Muscle of leg (tissue), 11 donors: ENCODE results near the gene DOHH. TPM values are rescaled to one million over a fixed set of nuclear protein-coding genes. Genes with fewer than 3 reads are reported as not detected.

Experiments used
- DNase-seq: peaks from one replicate; pipeline ENCODE4 v3.0.0; 2013
- H3K27ac ChIP-seq: one replicate; pipeline ENCODE4 v1.5.1; 2013; ENCODE audit warnings: mild to moderate bottlenecking, low read length, control low read depth
- H3K27me3 ChIP-seq: one replicate; pipeline ENCODE4 v1.6.1; 2013; ENCODE audit warnings: low read length; ENCODE audit not compliant: control insufficient read depth, insufficient read depth
- H3K36me3 ChIP-seq: one replicate; pipeline ENCODE4 v1.6.1; 2013; ENCODE audit warnings: low read length; ENCODE audit not compliant: control insufficient read depth, insufficient read depth
- H3K4me1 ChIP-seq: one replicate; pipeline ENCODE4 v1.6.1; 2013; ENCODE audit warnings: low read length; ENCODE audit not compliant: control insufficient read depth, insufficient read depth
- H3K4me3 ChIP-seq: one replicate; pipeline ENCODE4 v1.5.1; 2013; ENCODE audit warnings: low read length, control low read depth
- H3K9me3 ChIP-seq: replicated peaks from 2 replicates; pipeline ENCODE4 v1.6.1; 2013; ENCODE audit warnings: low read depth, low read length; ENCODE audit not compliant: control insufficient read depth
- WGBS: methylation state at CpG from one replicate; pipeline ENCODE4 v1.1.5; 2013; ENCODE audit warnings: missing lambda C conversion rate; ENCODE audit not compliant: insufficient coverage; 5-methylcytosine and 5-hydroxymethylcytosine counted together
- polyA plus RNA-seq, 8 donors: library from polyadenylated mRNA; unstranded; fragments of 120-200 nt; gene quantifications; one replicate each; pipeline versions ENCODE4 v1.2.1 to v1.2.3, GENCODE V29; 2013; ENCODE audit warnings: inconsistent platforms in 1 of 8, low replicate concordance in 1 of 8; ENCODE audit not compliant: insufficient read length in 8 of 8, insufficient read depth in 1 of 8
- total RNA-seq: library from RNA; stranded (reverse); fragments of 120-200 nt; gene quantifications from one replicate; pipeline ENCODE4 v1.2.4, GENCODE V29; 2013

DOHH gene
- total and polyA plus RNA-seq, 9 donors: 6.4 to 10.6 (median 9.5) TPM

GRCh38 chr19:3493651-3494050, 6.8 kb downstream of the DOHH start:
- Histone ChIP-seq H3K27me3 (no peaks in the 10 kb centered on the region), H3K27ac (no peak overlapping the region), H3K9me3 (no peaks in the 10 kb centered on the region), H3K36me3 (peaks cover 60% of the 10 kb centered on the region), H3K4me3 (no peak overlapping the region), H3K4me1 (no peaks in the 10 kb centered on the region)
- WGBS: 92% methylated on average over 14 of the region's 14 CpGs
- DNase-seq: no peak

- peaks cover 58% of the 10 kb centered on the region for H3K36me3 ChIP-seq
- no peaks in the 10 kb centered on the region for H3K9me3 ChIP-seq
- no peak for DNase-seq
- H3K4me3 ChIP-seq: no peak overlapping the region
- H3K27me3 ChIP-seq: no peaks in the 10 kb centered on the region
- no peaks in the 10 kb centered on the region for H3K4me1 ChIP-seq
- 94% methylated on average over 11 of the region's 16 CpGs for WGBS
- no peak overlapping the region for H3K27ac ChIP-seq
Measured at GRCh38 chr19:3492919-3493318, 7.6 kb downstream of the DOHH start.

- H3K27ac ChIP-seq: no peak overlapping the region
- no peaks in the 10 kb centered on the region for H3K9me3 ChIP-seq
- no peaks in the 10 kb centered on the region for H3K4me1 ChIP-seq
- no peaks in the 10 kb centered on the region for H3K27me3 ChIP-seq
- no peak overlapping the region for H3K4me3 ChIP-seq
- peaks cover 54% of the 10 kb centered on the region for H3K36me3 ChIP-seq
- DNase-seq: no peak
- 95% methylated on average over 44 of the region's 45 CpGs for WGBS
Measured at GRCh38 chr19:3492131-3492839, 8.2 kb downstream of the DOHH start.

- WGBS: 92% methylated on average over 44 of the region's 55 CpGs
- peaks cover 49% of the 10 kb centered on the region for H3K36me3 ChIP-seq
- no peak overlapping the region for H3K27ac ChIP-seq
- DNase-seq: no peak
- H3K9me3 ChIP-seq: no peaks in the 10 kb centered on the region
- H3K4me1 ChIP-seq: no peaks in the 10 kb centered on the region
- H3K4me3 ChIP-seq: no peak overlapping the region
- H3K27me3 ChIP-seq: no peaks in the 10 kb centered on the region
Measured at GRCh38 chr19:3491396-3492119, 8.9 kb downstream of the DOHH start.

GRCh38 chr19:3483226-3483628, 17.2 kb downstream of the DOHH start, which contains the start of gene SMIM44:
Gene SMIM44 (minus strand): TSS chr19:3483441. CDS start chr19:3483403, 38 bp downstream.
- DNase-seq: no peak
- Histone ChIP-seq H3K9me3 (no peaks in the 10 kb centered on the region), H3K4me1 (no peaks in the 10 kb centered on the region), H3K27ac (no peak within 1 kb of the TSS), H3K27me3 (peaks cover 64% of the 10 kb centered on the region), H3K4me3 (no peak within 1 kb of the TSS), H3K36me3 (no peaks in the 10 kb centered on the region)
- WGBS: 51% methylated on average over 23 of the region's 33 CpGs

GRCh38 chr19:3482507-3483225, 17.8 kb downstream of the DOHH start:
- no peak overlapping the region for H3K27ac ChIP-seq
- H3K9me3 ChIP-seq: no peaks in the 10 kb centered on the region
- H3K27me3 ChIP-seq: peaks cover 69% of the 10 kb centered on the region
- whole genome bisulfite sequencing: 53% methylated on average over 42 of the region's 49 CpGs
- H3K36me3 ChIP-seq: no peaks in the 10 kb centered on the region
- DNase-seq: no peak
- H3K4me3 ChIP-seq: no peak overlapping the region
- no peaks in the 10 kb centered on the region for H3K4me1 ChIP-seq

- Histone ChIP-seq H3K4me3 (no peak overlapping the region), H3K9me3 (no peaks in the 10 kb centered on the region), H3K36me3 (no peaks in the 10 kb centered on the region), H3K27me3 (peaks cover 70% of the 10 kb centered on the region), H3K4me1 (no peaks in the 10 kb centered on the region), H3K27ac (no peak overlapping the region)
- DNase-seq: no peak
- WGBS: 42% methylated on average over 36 of the region's 38 CpGs
Measured at GRCh38 chr19:3481241-3482090, 19.0 kb downstream of the DOHH start.

- Histone ChIP-seq H3K4me3 (no peak within 1 kb of the TSS), H3K27me3 (peaks cover 70% of the 10 kb centered on the region), H3K27ac (no peak within 1 kb of the TSS), H3K4me1 (no peaks in the 10 kb centered on the region), H3K9me3 (no peaks in the 10 kb centered on the region), H3K36me3 (no peaks in the 10 kb centered on the region)
- DNase-seq: no peak
- WGBS: 18% methylated on average over 21 of the region's 27 CpGs
Measured at GRCh38 chr19:3480383-3481091, 19.9 kb downstream of the DOHH start, which contains the start of gene SMIM24. Gene SMIM24 (minus strand): TSS chr19:3480525. CDS start chr19:3480463, 62 bp downstream.

GRCh38 chr19:3479834-3480215, 20.6 kb downstream of the DOHH start:
- no peak overlapping the region for H3K4me3 ChIP-seq
- H3K9me3 ChIP-seq: no peaks in the 10 kb centered on the region
- H3K36me3 ChIP-seq: no peaks in the 10 kb centered on the region
- no peaks in the 10 kb centered on the region for H3K4me1 ChIP-seq
- DNase-seq: no peak
- H3K27ac ChIP-seq: no peak overlapping the region
- 36% methylated on average over 7 of the region's 9 CpGs for WGBS
- peaks cover 70% of the 10 kb centered on the region for H3K27me3 ChIP-seq
